ENCODE data around the gene MOV10L1.

GRCh38 chr22:50192436-50193204 is 102.8 kb downstream of the MOV10L1 start:
- no peak for TF ChIP-seq POLR2A (IDR thresholded peaks at IDR 0.05)
- TF ChIP-seq, protein P1, sequence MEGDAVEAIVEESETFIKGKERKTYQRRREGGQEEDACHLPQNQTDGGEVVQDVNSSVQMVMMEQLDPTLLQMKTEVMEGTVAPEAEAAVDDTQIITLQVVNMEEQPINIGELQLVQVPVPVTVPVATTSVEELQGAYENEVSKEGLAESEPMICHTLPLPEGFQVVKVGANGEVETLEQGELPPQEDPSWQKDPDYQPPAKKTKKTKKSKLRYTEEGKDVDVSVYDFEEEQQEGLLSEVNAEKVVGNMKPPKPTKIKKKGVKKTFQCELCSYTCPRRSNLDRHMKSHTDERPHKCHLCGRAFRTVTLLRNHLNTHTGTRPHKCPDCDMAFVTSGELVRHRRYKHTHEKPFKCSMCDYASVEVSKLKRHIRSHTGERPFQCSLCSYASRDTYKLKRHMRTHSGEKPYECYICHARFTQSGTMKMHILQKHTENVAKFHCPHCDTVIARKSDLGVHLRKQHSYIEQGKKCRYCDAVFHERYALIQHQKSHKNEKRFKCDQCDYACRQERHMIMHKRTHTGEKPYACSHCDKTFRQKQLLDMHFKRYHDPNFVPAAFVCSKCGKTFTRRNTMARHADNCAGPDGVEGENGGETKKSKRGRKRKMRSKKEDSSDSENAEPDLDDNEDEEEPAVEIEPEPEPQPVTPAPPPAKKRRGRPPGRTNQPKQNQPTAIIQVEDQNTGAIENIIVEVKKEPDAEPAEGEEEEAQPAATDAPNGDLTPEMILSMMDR (IDR thresholded peaks at IDR 0.05 in 4 of 5, conservative IDR thresholded peaks at IDR 0.05 in 1 of 5): no peak

Data from gastrocnemius medialis (tissue), 4 donors.